IPS-18c (cell line): ENCODE results near the gene SPRR2D.
"Not testable (repeated sequence)": the region's sequence is repeated elsewhere in the genome, so short reads cannot be mapped to it uniquely, and the experiment has no call there.

Experiments
- H3K4me3 ChIP-seq: 2 replicates; pipeline ENCODE4 v1.7.0; 2013; ENCODE audit warnings: low read depth, mild to moderate bottlenecking, low read length, moderate library complexity; ENCODE audit not compliant: insufficient read depth
- H3K9me3 ChIP-seq: one replicate; pipeline ENCODE4 v1.6.1; 2013; ENCODE audit warnings: mild to moderate bottlenecking, low read length, moderate library complexity; ENCODE audit not compliant: control insufficient read depth, insufficient read depth

Gene SPRR2D

DNA sequence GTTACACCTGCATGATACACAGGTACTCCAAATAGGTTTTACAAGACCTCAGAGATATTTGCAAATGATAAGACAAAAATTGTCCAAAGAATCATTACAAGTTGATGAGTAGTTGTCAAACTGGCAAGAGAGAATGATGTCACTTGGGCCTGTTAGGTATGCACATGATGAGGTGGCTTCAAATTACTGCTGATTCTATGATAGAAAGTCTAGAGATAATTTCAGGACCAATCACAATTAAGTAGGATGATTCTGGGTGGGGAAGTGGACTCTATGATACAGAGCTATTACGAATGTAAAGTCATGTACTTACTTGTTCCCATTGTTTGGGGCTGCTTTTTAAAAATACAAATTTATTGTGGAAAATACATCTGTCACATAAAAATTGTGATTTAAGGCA lies 15.1 kb downstream of the SPRR2D start:
- no peaks in the 10 kb centered on the region for H3K9me3 ChIP-seq
- no peak overlapping the region for H3K4me3 ChIP-seq

DNA sequence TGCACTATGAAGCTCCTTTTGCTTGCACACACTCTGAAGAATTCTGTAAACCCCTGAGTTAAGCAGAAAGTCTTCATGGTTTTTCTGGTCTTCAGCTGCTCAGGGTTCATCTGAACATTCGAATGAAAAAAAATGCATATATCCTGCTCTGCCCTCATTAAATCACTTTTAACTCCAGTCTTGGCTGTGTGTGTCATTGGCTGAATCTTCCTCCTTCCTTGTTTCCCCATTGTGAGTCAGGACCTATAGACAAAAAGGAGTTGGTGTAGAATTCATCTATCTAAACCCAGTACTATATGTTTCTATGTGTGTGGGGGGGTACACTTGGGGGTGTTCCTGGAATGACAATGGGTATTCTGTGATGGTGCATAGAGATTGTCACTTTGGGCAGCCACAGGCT lies 16.5 kb downstream of the SPRR2D start:
- H3K9me3 ChIP-seq: no peaks in the 10 kb centered on the region
- no peak overlapping the region for H3K4me3 ChIP-seq

DNA sequence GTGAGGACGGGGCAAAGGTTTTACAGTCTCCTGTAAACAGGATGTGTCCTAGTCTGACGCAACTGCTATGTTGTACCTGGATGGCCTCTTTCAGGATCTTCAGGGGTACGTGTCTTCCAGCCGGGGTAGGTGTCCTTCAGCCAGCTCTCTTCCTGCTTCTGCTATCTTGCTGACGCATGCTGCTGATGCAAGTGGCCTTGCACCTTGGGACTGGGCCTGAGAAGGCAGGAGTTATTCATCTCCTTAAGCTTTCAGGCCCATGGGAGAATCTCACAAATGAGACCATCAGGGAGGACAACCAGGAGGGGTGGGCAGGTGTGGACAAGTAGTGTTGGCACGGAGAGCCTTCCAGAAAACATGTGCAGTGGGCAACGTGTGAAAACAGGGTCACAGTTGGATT lies 17.8 kb downstream of the SPRR2D start:
- H3K9me3 ChIP-seq: no peaks in the 10 kb centered on the region
- H3K4me3 ChIP-seq: no peak overlapping the region

DNA sequence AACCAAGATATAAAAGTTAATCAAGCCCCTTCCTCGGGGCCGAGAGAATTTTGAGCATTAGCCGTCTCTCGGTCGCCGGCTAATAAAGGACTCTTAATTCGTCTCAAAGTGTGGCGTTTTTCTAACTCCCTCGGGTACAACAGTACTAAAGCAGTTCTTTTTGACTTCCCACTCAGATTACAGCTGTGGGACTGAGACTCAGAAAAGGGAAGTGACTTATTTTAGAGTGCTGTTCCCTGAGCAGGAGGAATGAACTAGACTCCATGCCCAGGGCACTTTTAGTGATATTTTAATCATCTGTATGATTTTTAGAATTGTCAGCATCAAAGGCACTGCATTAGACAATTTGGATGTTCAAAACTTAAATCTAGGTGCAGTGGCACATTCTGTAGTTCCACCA lies 18.6 kb downstream of the SPRR2D start:
- H3K9me3 ChIP-seq, H3K4me3 ChIP-seq: not testable (repeated sequence)

DNA sequence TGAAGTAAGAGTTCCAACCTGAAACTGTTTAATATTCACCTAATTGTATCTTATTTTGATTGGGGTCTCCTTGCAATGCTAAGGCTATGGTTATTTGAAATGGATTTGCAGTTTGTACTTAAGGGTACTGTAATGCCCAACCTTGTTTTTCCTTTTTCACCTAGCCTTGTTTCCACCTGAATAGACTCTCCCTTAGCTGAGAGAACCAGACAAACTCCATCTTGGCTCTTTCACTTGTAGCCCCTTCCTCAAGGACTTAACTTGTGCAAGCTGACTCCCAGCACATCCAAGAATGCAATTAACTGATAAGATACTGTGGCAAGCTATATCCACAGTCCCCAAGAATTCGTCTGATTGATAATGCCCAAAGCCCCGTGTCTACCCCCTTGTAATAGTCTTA lies 19.1 kb downstream of the SPRR2D start:
- H3K4me3 ChIP-seq, H3K9me3 ChIP-seq: not testable (repeated sequence)

DNA sequence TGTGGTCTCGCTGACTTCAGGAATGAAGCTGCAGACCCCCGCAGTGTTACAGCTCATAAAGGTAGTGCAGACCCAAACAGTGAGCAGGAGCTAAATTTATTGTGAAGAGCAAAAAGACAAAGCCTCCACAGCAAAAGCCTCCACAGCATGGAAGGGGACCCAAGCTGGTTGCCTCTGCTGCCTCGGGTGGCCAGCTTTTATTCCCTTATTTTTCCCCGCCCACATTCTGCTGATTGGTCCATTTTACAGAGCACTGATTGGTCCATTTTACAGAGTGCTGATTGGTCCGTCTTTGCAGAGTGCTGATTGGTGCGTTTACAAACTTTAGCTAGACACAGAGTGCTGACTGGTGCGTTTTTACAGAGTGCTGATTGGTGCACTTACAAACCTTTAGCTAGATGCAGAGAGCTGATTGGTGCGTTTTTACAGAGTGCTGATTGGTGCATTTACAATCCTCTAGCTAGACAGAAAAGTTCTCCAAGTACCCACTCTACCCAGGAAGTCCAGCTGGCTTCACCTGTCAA lies 29.6 kb downstream of the SPRR2D start:
- H3K4me3 ChIP-seq, H3K9me3 ChIP-seq: not testable (repeated sequence)

DNA sequence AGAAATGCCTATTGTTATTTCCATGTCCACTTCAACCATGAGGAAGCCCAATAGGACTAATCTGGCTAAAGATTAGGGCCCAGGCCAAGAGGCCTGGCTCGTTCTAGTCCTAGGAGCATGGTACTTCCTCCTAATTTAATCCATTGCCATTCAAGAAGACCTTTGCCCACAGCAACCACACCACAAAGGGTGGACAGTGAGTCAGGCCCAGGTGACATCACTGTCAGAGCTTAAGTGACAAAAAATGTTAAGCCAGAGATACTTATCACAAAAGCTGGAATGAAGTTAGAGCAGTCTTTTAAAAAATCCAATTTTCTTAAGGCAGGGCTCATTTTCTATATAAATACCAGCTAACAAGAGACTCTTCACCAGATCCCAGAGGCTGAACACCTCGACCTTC lies 39.5 kb downstream of the SPRR2D start, which contains the start of gene SPRR3:
TSS of gene SPRR3 (plus strand) at position 368 of the 400 bp plus-strand sequence. CDS start 1,272 bp downstream, outside the sequence.
- H3K9me3 ChIP-seq: no peaks in the 10 kb centered on the region
- H3K4me3 ChIP-seq: no peak within 1 kb of the TSS

DNA sequence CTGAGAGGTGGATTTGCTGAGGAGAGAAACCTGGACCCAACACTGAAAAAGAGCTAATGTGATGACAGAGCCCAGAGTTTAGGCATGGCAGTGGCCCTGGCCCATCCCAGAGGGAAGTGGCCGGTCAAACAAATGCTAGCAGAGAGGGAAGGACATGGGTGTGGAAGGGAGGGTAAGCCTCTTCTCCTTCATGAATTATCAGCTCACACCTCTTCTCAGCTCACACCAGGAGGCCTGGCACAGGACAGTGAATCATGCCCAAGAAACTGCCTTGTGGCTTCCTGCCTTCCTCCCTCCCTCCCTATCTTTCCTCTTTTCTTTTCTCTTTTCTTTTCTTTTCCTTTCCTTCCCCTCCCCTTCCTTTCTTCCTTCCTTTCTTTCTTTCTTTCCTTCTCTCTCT lies 40.6 kb downstream of the SPRR2D start:
- H3K4me3 ChIP-seq: no peak overlapping the region
- H3K9me3 ChIP-seq: no peaks in the 10 kb centered on the region

DNA sequence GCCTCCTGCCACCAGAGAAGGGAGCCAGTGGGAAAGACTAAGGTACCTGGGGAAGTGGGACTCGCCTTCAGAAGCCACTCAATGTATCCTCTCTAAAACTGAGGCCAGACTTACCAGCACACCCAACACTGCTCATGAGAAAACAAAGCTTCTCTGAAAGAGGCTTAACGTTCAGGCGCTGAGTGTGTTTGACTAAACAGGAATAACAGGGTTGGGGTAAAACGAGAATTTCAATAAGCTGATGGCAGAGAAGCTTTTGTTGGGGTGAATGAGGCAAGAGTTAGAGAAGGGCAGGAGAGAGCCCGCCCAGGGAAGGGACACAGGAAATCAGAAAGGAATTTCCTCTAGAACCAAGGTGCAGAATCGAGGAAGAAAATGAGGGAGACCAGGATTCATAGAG lies 41.1 kb downstream of the SPRR2D start:
- Histone ChIP-seq H3K9me3 (no peaks in the 10 kb centered on the region), H3K4me3 (no peak overlapping the region)

DNA sequence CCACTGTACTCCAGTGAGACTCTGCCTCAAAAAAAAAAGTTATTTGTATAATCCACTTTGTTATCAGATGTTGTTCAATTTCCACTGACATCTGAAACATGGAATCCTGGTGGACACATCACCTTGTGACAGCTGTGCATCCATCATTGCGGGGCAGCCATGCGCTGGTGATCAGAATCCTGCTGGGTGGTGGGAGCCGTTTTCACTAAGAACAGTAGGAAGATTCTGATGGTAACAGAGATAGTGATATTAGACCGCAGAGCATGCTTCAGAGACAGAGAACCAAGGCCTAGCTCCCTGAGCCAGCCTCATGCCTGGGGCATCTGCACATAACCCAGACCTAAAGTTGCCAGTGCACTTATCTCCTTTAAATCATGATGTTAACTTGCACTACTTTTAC lies 42.4 kb downstream of the SPRR2D start:
- H3K4me3 ChIP-seq: no peak overlapping the region
- no peaks in the 10 kb centered on the region for H3K9me3 ChIP-seq

DNA sequence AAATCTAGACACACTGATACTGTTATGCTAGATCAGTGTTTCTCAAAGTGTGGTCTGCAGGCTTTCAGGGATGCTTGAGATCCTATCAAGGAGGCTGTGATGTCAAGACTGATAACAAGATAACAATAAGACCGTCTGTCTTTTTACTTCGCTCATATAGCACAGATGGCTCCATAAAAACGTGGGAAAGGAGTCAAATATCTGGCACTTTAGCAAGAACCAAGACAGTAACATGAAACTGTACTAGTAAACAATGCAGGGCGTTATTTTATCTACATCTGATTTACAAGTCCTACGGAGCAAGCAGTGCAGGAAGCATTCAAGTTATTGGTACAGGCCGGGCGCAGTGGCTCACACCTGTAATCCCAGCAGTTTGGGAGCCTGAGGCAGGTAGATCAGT lies 43.0 kb downstream of the SPRR2D start:
- no peaks in the 10 kb centered on the region for H3K9me3 ChIP-seq

DNA sequence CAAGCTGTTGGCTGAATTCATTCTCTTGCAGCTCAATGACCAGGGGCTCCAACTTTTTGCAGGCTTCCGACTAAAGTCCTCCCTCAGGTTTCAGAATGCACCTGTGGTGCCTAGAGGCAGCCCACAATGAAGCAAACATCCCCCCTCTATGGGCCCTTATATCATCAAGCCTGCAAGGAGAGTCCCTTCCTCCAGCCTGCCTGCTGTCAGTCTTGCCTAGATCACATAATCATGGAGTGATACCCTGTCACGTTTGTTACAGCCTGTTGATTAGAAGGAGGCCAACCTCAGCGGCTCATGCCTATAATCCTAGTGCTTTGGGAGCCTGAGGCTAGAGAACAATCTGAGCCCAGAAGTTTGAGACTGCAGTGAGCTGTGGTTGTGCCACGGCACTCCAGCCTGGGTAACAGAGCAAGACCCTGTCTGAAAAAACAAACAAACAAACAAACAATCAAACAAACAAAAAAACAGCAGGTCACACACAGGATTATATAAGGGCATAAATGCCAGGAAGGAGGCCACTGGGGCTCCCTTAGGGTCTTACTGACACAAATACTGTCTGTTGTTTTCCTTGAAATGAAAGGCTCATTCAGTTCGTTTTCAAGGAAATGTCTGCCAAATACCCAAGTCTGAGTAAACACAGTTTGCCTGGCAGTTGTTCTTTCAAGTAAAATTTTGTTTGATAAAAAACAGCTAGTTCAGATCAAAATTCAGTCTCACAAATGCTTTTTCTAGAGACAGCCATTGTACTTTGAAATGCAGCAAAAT lies 44.1 kb downstream of the SPRR2D start:
- Histone ChIP-seq H3K9me3 (no peaks in the 10 kb centered on the region), H3K4me3 (no peak overlapping the region)

More for the DNA sequence above, 43.0 kb downstream of the SPRR2D start:
- no peak overlapping the region for H3K4me3 ChIP-seq

DNA sequence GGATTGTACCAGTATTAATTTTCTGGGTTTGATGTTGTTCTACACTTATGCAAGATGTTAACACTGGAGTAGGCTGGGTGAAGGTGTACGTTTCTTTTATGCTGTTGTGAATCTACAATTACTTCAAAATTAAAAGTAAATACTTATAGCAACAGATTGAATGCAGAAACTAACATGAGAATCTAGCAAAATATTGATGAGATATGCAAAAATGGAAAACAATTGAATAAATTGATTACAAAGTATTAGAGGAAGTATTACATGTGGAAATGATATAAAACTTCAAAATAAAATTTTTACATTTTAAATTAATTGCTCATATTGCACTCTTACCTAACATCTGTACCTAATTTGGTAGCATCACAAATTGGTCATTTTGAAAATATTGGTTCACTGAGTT lies 45.1 kb downstream of the SPRR2D start:
- no peak overlapping the region for H3K4me3 ChIP-seq

DNA sequence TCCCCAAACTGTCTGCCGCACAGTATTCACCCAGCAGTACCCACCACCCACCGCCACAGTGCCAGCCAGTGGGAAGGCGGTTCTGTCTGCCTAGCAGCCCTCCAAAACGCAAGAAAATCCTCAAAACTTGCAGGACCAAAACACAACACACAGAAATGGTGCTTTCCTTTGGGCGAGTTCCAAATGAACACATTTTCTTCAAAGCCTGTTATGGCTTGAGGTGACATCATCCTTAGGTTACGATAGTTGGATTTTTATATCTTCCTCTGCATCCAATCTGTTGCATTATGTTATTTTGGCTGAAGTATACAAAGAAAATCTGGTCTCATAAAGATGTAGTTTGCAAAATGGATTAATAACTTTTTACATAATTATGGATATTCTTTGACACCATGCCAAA lies 47.7 kb downstream of the SPRR2D start:
- no peaks in the 10 kb centered on the region for H3K9me3 ChIP-seq
- no peak overlapping the region for H3K4me3 ChIP-seq

More for the DNA sequence above, 45.1 kb downstream of the SPRR2D start:
- H3K9me3 ChIP-seq: no peaks in the 10 kb centered on the region
